Muscle layer of duodenum (tissue), 2 donors: Measurements from ENCODE around the gene PPEF1.

Experiments used
- H3K27ac ChIP-seq: one replicate; pipeline ENCODE4 v1.7.0; 2013; ENCODE audit warnings: mild to moderate bottlenecking, low read length
- H3K27me3 ChIP-seq: one replicate; pipeline ENCODE4 v1.7.0; 2013; ENCODE audit warnings: low read depth, mild to moderate bottlenecking, control low read depth, low read length
- H3K36me3 ChIP-seq, 2 donors: one replicate each; pipeline ENCODE4 v1.7.0; 2013; ENCODE audit warnings: low read length in 2 of 2, control low read depth in 1 of 2, mild to moderate bottlenecking in 1 of 2; ENCODE audit not compliant: insufficient read depth in 2 of 2, control insufficient read depth in 1 of 2
- H3K4me1 ChIP-seq, 2 donors: one replicate each; pipeline ENCODE4 v1.7.0; 2013; ENCODE audit warnings: low read length in 2 of 2, mild to moderate bottlenecking in 2 of 2, control low read depth in 1 of 2, moderate library complexity in 1 of 2; ENCODE audit not compliant: insufficient read depth in 2 of 2, control insufficient read depth in 1 of 2
- H3K4me3 ChIP-seq, 2 donors: one replicate each; pipeline ENCODE4 v1.7.0; 2013; ENCODE audit warnings: low read length in 2 of 2, low read depth in 1 of 2, mild to moderate bottlenecking in 1 of 2
- H3K9me3 ChIP-seq, 2 donors: one replicate each; pipeline ENCODE4 v1.7.0; 2013; ENCODE audit warnings: low read length in 2 of 2, control low read depth in 1 of 2, mild to moderate bottlenecking in 1 of 2; ENCODE audit not compliant: control insufficient read depth in 1 of 2
- donor health status: healthy.

The PPEF1 gene

GRCh38 chrX:18872621-18873020, 165.2 kb downstream of the PPEF1 start:
- Histone ChIP-seq H3K4me3 (no peak overlapping the region), H3K27ac (peak overlapping the region; percentile 39), H3K36me3 (no peaks in the 10 kb centered on the region)

GRCh38 chrX:18873189-18873791, 165.8 kb downstream of the PPEF1 start:
- Histone ChIP-seq H3K27me3 (no peaks in the 10 kb centered on the region), H3K4me1 (peaks cover 3 to 11% of the 10 kb centered on the region in 2 donors), H3K27ac (no peak overlapping the region), H3K9me3 (no peaks in the 10 kb centered on the region), H3K4me3 (no peak overlapping the region), H3K36me3 (no peaks in the 10 kb centered on the region)

More at GRCh38 chrX:18872621-18873020, 165.2 kb downstream of the PPEF1 start:
- no peaks in the 10 kb centered on the region for H3K27me3 ChIP-seq
- no peaks in the 10 kb centered on the region for H3K9me3 ChIP-seq
- H3K4me1 ChIP-seq: peaks cover 3 to 11% of the 10 kb centered on the region in 2 donors

- H3K4me3 ChIP-seq: no peak overlapping the region
- no peaks in the 10 kb centered on the region for H3K36me3 ChIP-seq
- peaks cover 3 to 11% of the 10 kb centered on the region in 2 donors for H3K4me1 ChIP-seq
- H3K27ac ChIP-seq: no peak overlapping the region
- no peaks in the 10 kb centered on the region for H3K9me3 ChIP-seq
- H3K27me3 ChIP-seq: no peaks in the 10 kb centered on the region
Measured at GRCh38 chrX:18873836-18874235, 166.4 kb downstream of the PPEF1 start.

- Histone ChIP-seq H3K4me3 (no peak overlapping the region), H3K36me3 (no peaks in the 10 kb centered on the region), H3K27ac (no peak overlapping the region), H3K4me1 (peaks cover 3 to 11% of the 10 kb centered on the region in 2 donors), H3K9me3 (no peaks in the 10 kb centered on the region), H3K27me3 (no peaks in the 10 kb centered on the region)
Measured at GRCh38 chrX:18874560-18875255, 167.3 kb downstream of the PPEF1 start.

GRCh38 chrX:18875256-18875878, 167.9 kb downstream of the PPEF1 start:
- no peak overlapping the region for H3K27ac ChIP-seq

GRCh38 chrX:18877469-18877868, 170.0 kb downstream of the PPEF1 start:
- Histone ChIP-seq H3K27me3 (no peaks in the 10 kb centered on the region), H3K4me3 (no peak overlapping the region), H3K36me3 (no peaks in the 10 kb centered on the region), H3K4me1 (peaks cover under 1 to 3% of the 10 kb centered on the region in 2 donors), H3K27ac (no peak overlapping the region), H3K9me3 (no peaks in the 10 kb centered on the region)

More at GRCh38 chrX:18875256-18875878, 167.9 kb downstream of the PPEF1 start:
- peaks cover 3 to 11% of the 10 kb centered on the region in 2 donors for H3K4me1 ChIP-seq
- H3K4me3 ChIP-seq: no peak overlapping the region
- no peaks in the 10 kb centered on the region for H3K36me3 ChIP-seq
- no peaks in the 10 kb centered on the region for H3K9me3 ChIP-seq
- H3K27me3 ChIP-seq: no peaks in the 10 kb centered on the region
